ENCODE results near the gene COL25A1. TPM values are rescaled to one million over a fixed set of nuclear protein-coding genes. Genes with fewer than 3 reads are reported as not detected.

The COL25A1 gene
- total and polyA plus RNA-seq, 4 donors, result 0.61 to 4.4 (median 2.1) TPM

DNA sequence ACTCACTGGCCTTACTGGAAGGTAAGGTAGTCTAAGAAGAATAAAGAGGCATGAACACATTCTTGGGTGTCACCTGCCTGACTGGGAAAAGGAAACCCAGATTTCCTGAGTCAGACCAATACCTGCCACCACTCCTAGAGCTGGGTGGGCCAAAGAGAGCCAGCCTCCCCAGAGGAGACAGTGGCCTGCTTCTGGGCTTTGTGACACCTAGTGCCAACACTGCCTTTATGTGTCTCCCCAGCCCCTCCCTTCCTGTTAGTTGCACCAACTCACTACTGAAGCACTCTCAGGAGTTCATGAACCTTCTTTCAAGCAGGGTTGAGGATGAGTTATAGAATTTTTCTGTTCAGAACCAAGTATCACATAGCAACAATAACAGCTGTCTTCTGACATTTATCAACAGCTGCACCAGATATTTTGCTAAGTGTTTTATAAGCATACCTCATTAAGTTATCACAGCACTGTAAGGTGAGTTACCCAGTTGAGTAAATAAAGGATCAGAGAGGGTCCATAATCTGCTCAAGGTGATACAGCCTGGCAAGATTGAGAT, 462.0 kb downstream of the COL25A1 start:
- H3K4me3 ChIP-seq (ENCODE audit: low read depth in 1 of 3, low read length in 3 of 3), result no peak overlapping the region
- TF ChIP-seq, protein P1, sequence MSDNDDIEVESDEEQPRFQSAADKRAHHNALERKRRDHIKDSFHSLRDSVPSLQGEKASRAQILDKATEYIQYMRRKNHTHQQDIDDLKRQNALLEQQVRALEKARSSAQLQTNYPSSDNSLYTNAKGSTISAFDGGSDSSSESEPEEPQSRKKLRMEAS (IDR thresholded peaks at IDR 0.05), result no peak
- no peak for TF ChIP-seq TAF1 (conservative IDR thresholded peaks at IDR 0.05)
- TF ChIP-seq HNF4G (IDR thresholded peaks at IDR 0.05), result no peak
- H3K36me3 ChIP-seq (ENCODE audit: control insufficient read depth in 4 of 4, insufficient read depth in 3 of 4, low read depth in 1 of 4, low read length in 3 of 4), result no peaks in the 10 kb centered on the region
- no peaks in the 10 kb centered on the region for H3K4me1 ChIP-seq (ENCODE audit: control insufficient read depth in 4 of 4, insufficient read depth in 4 of 4, low read length in 3 of 4)
- no peak overlapping the region for H3K27ac ChIP-seq (ENCODE audit: low read depth in 1 of 2, low read length in 2 of 2)
- H3K9ac ChIP-seq (ENCODE audit: low read depth in 1 of 2, low read length in 2 of 2), result no peak overlapping the region
- H3K9me3 ChIP-seq (ENCODE audit: control insufficient read depth in 4 of 4, low read length in 3 of 4), result no peaks in the 10 kb centered on the region
- no peaks in the 10 kb centered on the region for H3K27me3 ChIP-seq (ENCODE audit: control insufficient read depth in 4 of 4, insufficient read depth in 4 of 4, low read length in 3 of 4)
- DNase-seq (ENCODE audit: low spot score), result no peak

- no peak for DNase-seq (ENCODE audit: low spot score)
- Histone ChIP-seq H3K27me3 (ENCODE audit: control insufficient read depth in 4 of 4, insufficient read depth in 4 of 4, low read length in 3 of 4) (no peaks in the 10 kb centered on the region), H3K27ac (ENCODE audit: low read depth in 1 of 2, low read length in 2 of 2) (no peak overlapping the region), H3K9ac (ENCODE audit: low read depth in 1 of 2, low read length in 2 of 2) (no peak overlapping the region), H3K4me3 (ENCODE audit: low read depth in 1 of 3, low read length in 3 of 3) (no peak overlapping the region), H3K9me3 (ENCODE audit: control insufficient read depth in 4 of 4, low read length in 3 of 4) (no peaks in the 10 kb centered on the region), H3K36me3 (ENCODE audit: control insufficient read depth in 4 of 4, insufficient read depth in 3 of 4, low read depth in 1 of 4, low read length in 3 of 4) (no peaks in the 10 kb centered on the region), H3K4me1 (ENCODE audit: control insufficient read depth in 4 of 4, insufficient read depth in 4 of 4, low read length in 3 of 4) (no peaks in the 10 kb centered on the region)
- WGBS, result 88% methylated on average over 3 of the region's 3 CpGs
- TF ChIP-seq HNF4A (conservative IDR thresholded peaks at IDR 0.05) (no peak), SP1 (IDR thresholded peaks at IDR 0.05) (no peak), NR2F2 (IDR thresholded peaks at IDR 0.05) (no peak), RXRA (IDR thresholded peaks at IDR 0.05) (no peak), YY1 (IDR thresholded peaks at IDR 0.05) (no peak), GABPA (IDR thresholded peaks at IDR 0.05 in 1 of 2, conservative IDR thresholded peaks at IDR 0.05 in 1 of 2) (no peak), TAF1 (conservative IDR thresholded peaks at IDR 0.05) (no peak)
- TF ChIP-seq, protein P2, sequence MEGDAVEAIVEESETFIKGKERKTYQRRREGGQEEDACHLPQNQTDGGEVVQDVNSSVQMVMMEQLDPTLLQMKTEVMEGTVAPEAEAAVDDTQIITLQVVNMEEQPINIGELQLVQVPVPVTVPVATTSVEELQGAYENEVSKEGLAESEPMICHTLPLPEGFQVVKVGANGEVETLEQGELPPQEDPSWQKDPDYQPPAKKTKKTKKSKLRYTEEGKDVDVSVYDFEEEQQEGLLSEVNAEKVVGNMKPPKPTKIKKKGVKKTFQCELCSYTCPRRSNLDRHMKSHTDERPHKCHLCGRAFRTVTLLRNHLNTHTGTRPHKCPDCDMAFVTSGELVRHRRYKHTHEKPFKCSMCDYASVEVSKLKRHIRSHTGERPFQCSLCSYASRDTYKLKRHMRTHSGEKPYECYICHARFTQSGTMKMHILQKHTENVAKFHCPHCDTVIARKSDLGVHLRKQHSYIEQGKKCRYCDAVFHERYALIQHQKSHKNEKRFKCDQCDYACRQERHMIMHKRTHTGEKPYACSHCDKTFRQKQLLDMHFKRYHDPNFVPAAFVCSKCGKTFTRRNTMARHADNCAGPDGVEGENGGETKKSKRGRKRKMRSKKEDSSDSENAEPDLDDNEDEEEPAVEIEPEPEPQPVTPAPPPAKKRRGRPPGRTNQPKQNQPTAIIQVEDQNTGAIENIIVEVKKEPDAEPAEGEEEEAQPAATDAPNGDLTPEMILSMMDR (IDR thresholded peaks at IDR 0.05; ENCODE audit: low read depth, low read length, missing input control), result no peak
- TF ChIP-seq, protein P3, sequence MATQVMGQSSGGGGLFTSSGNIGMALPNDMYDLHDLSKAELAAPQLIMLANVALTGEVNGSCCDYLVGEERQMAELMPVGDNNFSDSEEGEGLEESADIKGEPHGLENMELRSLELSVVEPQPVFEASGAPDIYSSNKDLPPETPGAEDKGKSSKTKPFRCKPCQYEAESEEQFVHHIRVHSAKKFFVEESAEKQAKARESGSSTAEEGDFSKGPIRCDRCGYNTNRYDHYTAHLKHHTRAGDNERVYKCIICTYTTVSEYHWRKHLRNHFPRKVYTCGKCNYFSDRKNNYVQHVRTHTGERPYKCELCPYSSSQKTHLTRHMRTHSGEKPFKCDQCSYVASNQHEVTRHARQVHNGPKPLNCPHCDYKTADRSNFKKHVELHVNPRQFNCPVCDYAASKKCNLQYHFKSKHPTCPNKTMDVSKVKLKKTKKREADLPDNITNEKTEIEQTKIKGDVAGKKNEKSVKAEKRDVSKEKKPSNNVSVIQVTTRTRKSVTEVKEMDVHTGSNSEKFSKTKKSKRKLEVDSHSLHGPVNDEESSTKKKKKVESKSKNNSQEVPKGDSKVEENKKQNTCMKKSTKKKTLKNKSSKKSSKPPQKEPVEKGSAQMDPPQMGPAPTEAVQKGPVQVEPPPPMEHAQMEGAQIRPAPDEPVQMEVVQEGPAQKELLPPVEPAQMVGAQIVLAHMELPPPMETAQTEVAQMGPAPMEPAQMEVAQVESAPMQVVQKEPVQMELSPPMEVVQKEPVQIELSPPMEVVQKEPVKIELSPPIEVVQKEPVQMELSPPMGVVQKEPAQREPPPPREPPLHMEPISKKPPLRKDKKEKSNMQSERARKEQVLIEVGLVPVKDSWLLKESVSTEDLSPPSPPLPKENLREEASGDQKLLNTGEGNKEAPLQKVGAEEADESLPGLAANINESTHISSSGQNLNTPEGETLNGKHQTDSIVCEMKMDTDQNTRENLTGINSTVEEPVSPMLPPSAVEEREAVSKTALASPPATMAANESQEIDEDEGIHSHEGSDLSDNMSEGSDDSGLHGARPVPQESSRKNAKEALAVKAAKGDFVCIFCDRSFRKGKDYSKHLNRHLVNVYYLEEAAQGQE (IDR thresholded peaks at IDR 0.05), result no peak
- TF ChIP-seq, protein P1 (IDR thresholded peaks at IDR 0.05), result no peak
Observed at GRCh38 chr4:108839333-108839732, 463.1 kb downstream of the COL25A1 start.

DNA sequence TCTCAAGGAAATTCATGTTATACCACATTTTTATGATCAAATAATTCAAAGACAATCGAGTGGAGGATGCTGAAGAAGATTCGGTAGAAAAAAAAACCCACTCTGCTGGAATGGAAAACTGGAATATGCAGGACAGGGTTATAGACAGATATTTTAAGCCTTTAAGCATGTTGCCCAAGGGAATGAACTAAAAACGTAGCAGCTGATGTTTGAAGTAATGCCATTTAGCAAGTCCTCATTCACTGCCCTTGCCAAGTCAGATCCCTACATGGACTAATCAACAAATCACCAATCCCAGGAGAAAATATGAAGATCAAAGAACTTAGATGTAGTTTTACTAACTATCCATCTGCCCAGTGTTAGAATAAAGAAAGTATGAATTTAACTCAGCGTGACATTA, 464.0 kb downstream of the COL25A1 start:
- Histone ChIP-seq H3K9me3 (ENCODE audit: control insufficient read depth in 4 of 4, low read length in 3 of 4) (no peaks in the 10 kb centered on the region), H3K4me3 (ENCODE audit: low read depth in 1 of 3, low read length in 3 of 3) (no peak overlapping the region), H3K4me1 (ENCODE audit: control insufficient read depth in 4 of 4, insufficient read depth in 4 of 4, low read length in 3 of 4) (no peaks in the 10 kb centered on the region), H3K36me3 (ENCODE audit: control insufficient read depth in 4 of 4, insufficient read depth in 3 of 4, low read depth in 1 of 4, low read length in 3 of 4) (no peaks in the 10 kb centered on the region), H3K27me3 (ENCODE audit: control insufficient read depth in 4 of 4, insufficient read depth in 4 of 4, low read length in 3 of 4) (no peaks in the 10 kb centered on the region), H3K9ac (ENCODE audit: low read depth in 1 of 2, low read length in 2 of 2) (no peak overlapping the region), H3K27ac (ENCODE audit: low read depth in 1 of 2, low read length in 2 of 2) (no peak overlapping the region)
- WGBS, result 79% methylated on average over 4 of the region's 4 CpGs
- no peak for DNase-seq (ENCODE audit: low spot score)
- TF ChIP-seq, protein P4, sequence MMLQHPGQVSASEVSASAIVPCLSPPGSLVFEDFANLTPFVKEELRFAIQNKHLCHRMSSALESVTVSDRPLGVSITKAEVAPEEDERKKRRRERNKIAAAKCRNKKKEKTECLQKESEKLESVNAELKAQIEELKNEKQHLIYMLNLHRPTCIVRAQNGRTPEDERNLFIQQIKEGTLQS (IDR thresholded peaks at IDR 0.05), result no peak
- TF ChIP-seq JUND (IDR thresholded peaks at IDR 0.05) (no peak), EGR1 (IDR thresholded peaks at IDR 0.05; ENCODE audit: low read depth in 2 of 2) (no peak), GABPA (IDR thresholded peaks at IDR 0.05 in 1 of 2, conservative IDR thresholded peaks at IDR 0.05 in 1 of 2) (no peak)
- TF ChIP-seq, protein P5, sequence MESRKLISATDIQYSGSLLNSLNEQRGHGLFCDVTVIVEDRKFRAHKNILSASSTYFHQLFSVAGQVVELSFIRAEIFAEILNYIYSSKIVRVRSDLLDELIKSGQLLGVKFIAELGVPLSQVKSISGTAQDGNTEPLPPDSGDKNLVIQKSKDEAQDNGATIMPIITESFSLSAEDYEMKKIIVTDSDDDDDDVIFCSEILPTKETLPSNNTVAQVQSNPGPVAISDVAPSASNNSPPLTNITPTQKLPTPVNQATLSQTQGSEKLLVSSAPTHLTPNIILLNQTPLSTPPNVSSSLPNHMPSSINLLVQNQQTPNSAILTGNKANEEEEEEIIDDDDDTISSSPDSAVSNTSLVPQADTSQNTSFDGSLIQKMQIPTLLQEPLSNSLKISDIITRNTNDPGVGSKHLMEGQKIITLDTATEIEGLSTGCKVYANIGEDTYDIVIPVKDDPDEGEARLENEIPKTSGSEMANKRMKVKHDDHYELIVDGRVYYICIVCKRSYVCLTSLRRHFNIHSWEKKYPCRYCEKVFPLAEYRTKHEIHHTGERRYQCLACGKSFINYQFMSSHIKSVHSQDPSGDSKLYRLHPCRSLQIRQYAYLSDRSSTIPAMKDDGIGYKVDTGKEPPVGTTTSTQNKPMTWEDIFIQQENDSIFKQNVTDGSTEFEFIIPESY (IDR thresholded peaks at IDR 0.05), result no peak
